OCI-LY3 (cell line): ENCODE measurements around the gene LARP1.
"Not testable (repeated sequence)": the region's sequence is repeated elsewhere in the genome, so short reads cannot be mapped to it uniquely, and the experiment has no call there.

ENCODE experiments used
- H2AFZ ChIP-seq: fragments of 200-600, 300-600 bp; shearing (Covaris generic); 2 replicates; pipeline ENCODE4 v1.6.0; 2014; ENCODE audit warnings: antibody characterized with exemption, low read depth, low read length
- H3K27ac ChIP-seq: fragments of 200-600, 300-600 bp; sonication (generic); 2 replicates; pipeline ENCODE4 v1.5.1; 2014; ENCODE audit warnings: mild to moderate bottlenecking, low read length, moderate library complexity, mixed read lengths
- H3K27me3 ChIP-seq: fragments of 200-600, 300-600 bp; sonication (generic); 2 replicates; pipeline ENCODE4 v1.6.1; 2014; ENCODE audit warnings: low read depth, low read length, mixed read lengths
- H3K36me3 ChIP-seq: fragments of 200-600, 300-600 bp; sonication (generic); replicated peaks from 2 replicates; pipeline ENCODE3; 2014; ENCODE audit warnings: low read depth, low read length, mixed read lengths
- H3K4me1 ChIP-seq: fragments of 300-600, 200-600 bp; sonication (generic); 2 replicates; pipeline ENCODE4 v1.6.1; 2014; ENCODE audit warnings: low read length, mixed read lengths
- H3K4me2 ChIP-seq: fragments of 200-600, 300-600 bp; sonication (generic); 2 replicates; pipeline ENCODE4 v1.6.1; 2014; ENCODE audit warnings: low read length, mixed read lengths
- H3K4me3 ChIP-seq: fragments of 300-600, 200-600 bp; sonication (generic); 2 replicates; pipeline ENCODE4 v1.5.1; 2014; ENCODE audit warnings: antibody characterized with exemption, mild to moderate bottlenecking, low read length, moderate library complexity
- H3K79me2 ChIP-seq: fragments of 300-600, 200-600 bp; shearing (Covaris generic); 2 replicates; pipeline ENCODE4 v1.6.1; 2014; ENCODE audit warnings: mild to moderate bottlenecking, low read length, mixed read lengths
- H3K9ac ChIP-seq: fragments of 300-600, 200-600 bp; shearing (Covaris generic); 2 replicates; pipeline ENCODE4 v1.6.0; 2014; ENCODE audit warnings: mild to moderate bottlenecking, low read length, moderate library complexity
- H3K9me3 ChIP-seq: fragments of 200-600, 300-600 bp; shearing (Covaris generic); 2 replicates; pipeline ENCODE4 v1.6.1; 2014; ENCODE audit warnings: low read length, mixed read lengths; ENCODE audit not compliant: insufficient read depth
- H4K20me1 ChIP-seq: fragments of 200-600, 300-600 bp; sonication (generic); 2 replicates; pipeline ENCODE4 v1.6.1; 2016; ENCODE audit warnings: low read length, mixed read lengths; ENCODE audit not compliant: insufficient read depth
- CTCF ChIP-seq: fragments of 200-600, 300-600 bp; sonication (generic); IDR thresholded peaks from 2 replicates; pipeline ENCODE4 v1.5.1; 2014; ENCODE audit warnings: antibody characterized with exemption, low read length, low read depth
- EZH2phosphoT487 ChIP-seq: fragments of 200-600 bp; shearing (Covaris generic); IDR thresholded peaks from 2 replicates; pipeline ENCODE4 v1.6.1; 2018; ENCODE audit warnings: antibody characterized with exemption, mixed run types, low read depth

LARP1 gene

GRCh38 chr5:154729613-154730012 is 25.6 kb upstream of the LARP1 start:
- H3K79me2 ChIP-seq = no peaks in the 10 kb centered on the region
- H3K9me3 ChIP-seq = no peaks in the 10 kb centered on the region
- H3K27ac ChIP-seq = no peak overlapping the region
- H3K9ac ChIP-seq = no peak overlapping the region
- H3K36me3 ChIP-seq = no peaks in the 10 kb centered on the region
- no peak overlapping the region for H3K4me2 ChIP-seq
- TF ChIP-seq CTCF = no peak
- TF ChIP-seq EZH2phosphoT487 = no peak
- no peak overlapping the region for H3K4me3 ChIP-seq
- H3K27me3 ChIP-seq = no peaks in the 10 kb centered on the region
- no peaks in the 10 kb centered on the region for H3K4me1 ChIP-seq
- H2AFZ ChIP-seq = no peak overlapping the region
- no peaks in the 10 kb centered on the region for H4K20me1 ChIP-seq

- not testable (repeated sequence) for H4K20me1 ChIP-seq, H3K4me2 ChIP-seq, H2AFZ ChIP-seq, H3K9ac ChIP-seq, H3K4me1 ChIP-seq, H3K9me3 ChIP-seq, H3K79me2 ChIP-seq, H3K4me3 ChIP-seq, H3K27me3 ChIP-seq, H3K36me3 ChIP-seq, H3K27ac ChIP-seq
Observed at GRCh38 chr5:154730761-154731160, 24.4 kb upstream of the LARP1 start.

GRCh38 chr5:154732212-154732611 is 23.0 kb upstream of the LARP1 start:
- Histone ChIP-seq H3K27ac (no peak overlapping the region), H3K4me2 (no peak overlapping the region), H3K27me3 (no peaks in the 10 kb centered on the region), H3K36me3 (no peaks in the 10 kb centered on the region), H3K4me1 (no peaks in the 10 kb centered on the region), H4K20me1 (no peaks in the 10 kb centered on the region), H3K79me2 (no peaks in the 10 kb centered on the region), H3K9ac (no peak overlapping the region), H2AFZ (no peak overlapping the region), H3K4me3 (no peak overlapping the region), H3K9me3 (no peaks in the 10 kb centered on the region)
- TF ChIP-seq CTCF (no peak), EZH2phosphoT487 (no peak)

GRCh38 chr5:154734370-154735248 is 20.6 kb upstream of the LARP1 start:
- Histone ChIP-seq H3K36me3 (no peaks in the 10 kb centered on the region), H3K4me2 (no peak overlapping the region), H3K27ac (no peak overlapping the region), H4K20me1 (no peaks in the 10 kb centered on the region), H2AFZ (no peak overlapping the region), H3K9me3 (no peaks in the 10 kb centered on the region), H3K27me3 (no peaks in the 10 kb centered on the region), H3K4me1 (no peaks in the 10 kb centered on the region), H3K9ac (no peak overlapping the region), H3K4me3 (no peak overlapping the region), H3K79me2 (no peaks in the 10 kb centered on the region)
- TF ChIP-seq EZH2phosphoT487 (no peak), CTCF (no peak)

GRCh38 chr5:154735362-154735761 is 19.8 kb upstream of the LARP1 start:
- H3K36me3 ChIP-seq, H4K20me1 ChIP-seq, H3K4me1 ChIP-seq, H3K4me3 ChIP-seq, H3K27me3 ChIP-seq, H3K9me3 ChIP-seq, H3K4me2 ChIP-seq, H3K27ac ChIP-seq, H3K79me2 ChIP-seq, H2AFZ ChIP-seq, H3K9ac ChIP-seq: not testable (repeated sequence)

GRCh38 chr5:154736372-154736771 is 18.8 kb upstream of the LARP1 start:
- not testable (repeated sequence) for H3K9ac ChIP-seq, H3K4me2 ChIP-seq, H3K36me3 ChIP-seq, H3K4me3 ChIP-seq, H3K9me3 ChIP-seq, H3K27ac ChIP-seq, H2AFZ ChIP-seq, H3K79me2 ChIP-seq, H3K27me3 ChIP-seq, H3K4me1 ChIP-seq, H4K20me1 ChIP-seq
